ENCODE data around the gene APBB2. TPM values are rescaled to one million over a fixed set of nuclear protein-coding genes. Genes with fewer than 3 reads are reported as not detected.

Gene APBB2
- total and polyA plus RNA-seq, 8 donors = 42.5 to 94.8 (median 53.8) TPM

DNA sequence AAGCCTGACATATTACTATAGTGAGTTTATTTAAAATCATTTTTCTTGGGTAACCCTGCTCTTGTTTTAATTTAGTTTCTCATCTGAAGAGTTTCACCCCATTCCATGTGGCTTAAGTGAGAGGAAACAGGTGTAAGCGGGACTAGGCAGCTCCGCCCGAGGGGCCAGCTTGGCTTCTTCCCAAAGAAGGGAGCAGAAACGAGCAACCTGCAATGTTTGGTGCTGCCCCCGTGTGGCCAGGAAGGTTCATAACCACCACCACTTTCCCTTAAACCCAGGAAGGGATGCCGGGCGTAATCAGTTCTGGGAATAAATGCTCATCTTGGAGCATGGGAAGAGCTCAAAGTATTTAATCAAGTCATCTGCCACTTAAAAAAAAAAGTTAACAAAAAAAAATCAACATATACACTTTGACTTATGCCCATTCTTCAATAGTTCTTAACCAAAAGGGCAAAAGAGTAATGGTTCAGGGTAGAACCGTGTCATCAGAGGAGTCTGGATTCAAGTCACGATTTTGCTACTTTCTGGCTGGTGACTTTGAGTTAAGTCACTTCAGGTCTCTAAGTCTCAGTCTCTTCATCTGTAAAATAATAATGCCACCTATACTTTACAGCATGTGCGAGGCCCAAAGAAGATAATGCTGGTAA, 316.7 kb downstream of the APBB2 start:
- Histone ChIP-seq H3K4me3 (no peak overlapping the region), H3K4me1 (no peaks in the 10 kb centered on the region), H3K27me3 (no peaks in the 10 kb centered on the region), H3K36me3 (peaks cover 0 to 4% of the 10 kb centered on the region in 2 donors), H3K27ac (no peak overlapping the region), H3K9me3 (no peaks in the 10 kb centered on the region)
- TF ChIP-seq, protein P1, sequence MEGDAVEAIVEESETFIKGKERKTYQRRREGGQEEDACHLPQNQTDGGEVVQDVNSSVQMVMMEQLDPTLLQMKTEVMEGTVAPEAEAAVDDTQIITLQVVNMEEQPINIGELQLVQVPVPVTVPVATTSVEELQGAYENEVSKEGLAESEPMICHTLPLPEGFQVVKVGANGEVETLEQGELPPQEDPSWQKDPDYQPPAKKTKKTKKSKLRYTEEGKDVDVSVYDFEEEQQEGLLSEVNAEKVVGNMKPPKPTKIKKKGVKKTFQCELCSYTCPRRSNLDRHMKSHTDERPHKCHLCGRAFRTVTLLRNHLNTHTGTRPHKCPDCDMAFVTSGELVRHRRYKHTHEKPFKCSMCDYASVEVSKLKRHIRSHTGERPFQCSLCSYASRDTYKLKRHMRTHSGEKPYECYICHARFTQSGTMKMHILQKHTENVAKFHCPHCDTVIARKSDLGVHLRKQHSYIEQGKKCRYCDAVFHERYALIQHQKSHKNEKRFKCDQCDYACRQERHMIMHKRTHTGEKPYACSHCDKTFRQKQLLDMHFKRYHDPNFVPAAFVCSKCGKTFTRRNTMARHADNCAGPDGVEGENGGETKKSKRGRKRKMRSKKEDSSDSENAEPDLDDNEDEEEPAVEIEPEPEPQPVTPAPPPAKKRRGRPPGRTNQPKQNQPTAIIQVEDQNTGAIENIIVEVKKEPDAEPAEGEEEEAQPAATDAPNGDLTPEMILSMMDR (IDR thresholded peaks at IDR 0.05) = peak; percentile 63 to 86
- peak; percentile 89 for ATAC-seq
- DNase-seq = peak; percentile 56 to 89 (median 70)
- intact Hi-C loops (cut with DNase I) = no loop called here

DNA sequence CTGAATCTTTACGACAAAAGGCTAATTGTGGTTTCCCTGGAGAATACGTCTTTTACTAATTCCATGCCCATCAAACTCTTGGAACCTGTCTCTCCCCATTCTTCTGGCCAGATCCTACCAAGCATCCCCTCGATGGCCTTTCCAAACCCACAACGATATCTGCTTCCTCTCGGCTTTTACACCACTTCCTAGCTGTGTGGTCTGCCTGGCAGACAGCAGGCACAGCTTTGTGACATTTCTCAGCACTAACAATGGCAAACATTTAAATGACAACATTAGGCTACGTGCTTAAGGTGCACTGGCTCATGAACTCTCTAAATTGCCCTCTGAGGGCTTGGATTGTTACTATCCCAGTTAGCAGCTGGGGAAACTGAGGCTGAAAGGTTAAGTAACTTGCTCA, 323.6 kb downstream of the APBB2 start:
- no peak for ATAC-seq
- H3K27me3 ChIP-seq = no peaks in the 10 kb centered on the region
- no peaks in the 10 kb centered on the region for H3K4me1 ChIP-seq
- H3K36me3 ChIP-seq = peaks cover 0 to 28% of the 10 kb centered on the region in 2 donors
- H3K4me3 ChIP-seq = no peak overlapping the region
- H3K27ac ChIP-seq = no peak overlapping the region
- TF ChIP-seq, protein P1 (IDR thresholded peaks at IDR 0.05) = no peak
- intact Hi-C loops (cut with DNase I) = no loop called here
- no peaks in the 10 kb centered on the region for H3K9me3 ChIP-seq
- no peak for DNase-seq

DNA sequence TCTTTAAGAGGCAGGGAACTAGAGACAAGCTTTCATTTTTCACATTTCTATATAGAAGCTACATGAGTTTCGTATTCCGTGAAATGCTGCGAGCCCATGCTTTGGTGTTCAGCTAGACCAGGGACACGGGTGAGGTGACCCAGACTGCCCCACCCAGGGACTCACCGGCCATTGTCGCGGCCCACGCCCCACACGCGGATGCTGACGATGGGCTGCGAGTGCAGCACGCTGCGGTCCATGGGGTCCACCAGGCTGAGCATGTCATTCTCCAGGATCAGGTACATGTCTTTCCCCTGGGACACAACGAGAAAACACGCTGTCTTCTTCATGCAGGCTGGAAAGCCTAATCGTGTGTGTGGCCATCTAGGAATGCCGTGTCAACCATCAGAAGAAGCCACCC, 324.1 kb downstream of the APBB2 start:
- TF ChIP-seq, protein P1 (IDR thresholded peaks at IDR 0.05) = no peak
- H3K36me3 ChIP-seq = peaks cover 0 to 28% of the 10 kb centered on the region in 2 donors
- H3K9me3 ChIP-seq = no peaks in the 10 kb centered on the region
- DNase-seq (no peak), ATAC-seq (no peak)
- no peaks in the 10 kb centered on the region for H3K27me3 ChIP-seq
- intact Hi-C loops (cut with DNase I) = no loop called here
- no peak overlapping the region for H3K4me3 ChIP-seq
- H3K4me1 ChIP-seq = no peaks in the 10 kb centered on the region
- H3K27ac ChIP-seq = no peak overlapping the region

DNA sequence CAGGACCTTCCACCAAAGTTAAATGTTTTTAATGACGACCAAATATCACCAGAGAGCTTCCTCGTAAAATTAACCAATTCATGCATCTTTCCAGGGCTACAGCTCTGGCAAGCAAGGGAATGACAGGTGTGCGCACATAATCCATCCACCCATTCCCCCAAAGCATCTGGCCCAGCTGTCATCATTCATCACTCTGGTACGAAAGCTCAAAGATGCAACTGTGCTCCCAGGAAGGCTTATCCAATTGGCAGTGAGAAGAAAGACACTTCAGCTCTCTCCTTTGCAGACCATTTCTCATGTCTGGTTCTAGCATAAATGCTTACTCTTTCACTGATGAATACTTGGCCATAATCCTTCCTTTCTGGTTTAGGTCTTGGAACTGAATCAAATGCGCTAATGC, 325.4 kb downstream of the APBB2 start:
- DNase-seq (no peak), ATAC-seq (no peak)
- Histone ChIP-seq H3K4me3 (no peak overlapping the region), H3K4me1 (no peaks in the 10 kb centered on the region), H3K27ac (no peak overlapping the region), H3K27me3 (no peaks in the 10 kb centered on the region), H3K36me3 (peaks cover 0 to 28% of the 10 kb centered on the region in 2 donors), H3K9me3 (no peaks in the 10 kb centered on the region)
- TF ChIP-seq, protein P1 (IDR thresholded peaks at IDR 0.05) = no peak
- intact Hi-C loops (cut with DNase I) = no loop called here

DNA sequence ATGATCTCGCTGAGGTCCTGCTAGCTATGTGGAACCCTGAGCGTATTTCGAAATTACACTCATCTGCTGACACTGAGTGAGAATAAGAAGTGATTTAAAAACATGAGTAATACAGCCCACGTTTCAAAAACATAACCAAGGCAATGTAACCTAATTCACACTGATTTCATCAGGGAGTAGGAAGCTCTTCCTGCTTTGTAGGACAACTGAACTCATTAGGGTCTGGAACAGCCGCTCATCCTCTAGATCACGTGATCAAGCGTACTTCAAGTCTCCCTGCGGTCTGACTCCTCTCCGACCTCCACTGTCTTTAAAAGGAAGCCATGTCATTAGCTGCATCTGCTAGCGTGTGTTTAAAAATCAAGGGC, 326.6 kb downstream of the APBB2 start:
- Histone ChIP-seq H3K36me3 (peaks cover 0 to 28% of the 10 kb centered on the region in 2 donors), H3K9me3 (no peaks in the 10 kb centered on the region), H3K27ac (peak overlapping the region in 1 of 2 donors; percentile 3), H3K4me3 (no peak overlapping the region), H3K4me1 (no peaks in the 10 kb centered on the region), H3K27me3 (no peaks in the 10 kb centered on the region)
- DNase-seq (no peak), ATAC-seq (peak; percentile 82)
- TF ChIP-seq, protein P1 (IDR thresholded peaks at IDR 0.05) = no peak
- intact Hi-C loops (cut with DNase I) = no loop called here
